ENCODE results near the gene ADGRF3.
"Not testable (repeated sequence)": the region's sequence is repeated elsewhere in the genome, so short reads cannot be mapped to it uniquely, and the experiment has no call there.

ADGRF3 gene

DNA sequence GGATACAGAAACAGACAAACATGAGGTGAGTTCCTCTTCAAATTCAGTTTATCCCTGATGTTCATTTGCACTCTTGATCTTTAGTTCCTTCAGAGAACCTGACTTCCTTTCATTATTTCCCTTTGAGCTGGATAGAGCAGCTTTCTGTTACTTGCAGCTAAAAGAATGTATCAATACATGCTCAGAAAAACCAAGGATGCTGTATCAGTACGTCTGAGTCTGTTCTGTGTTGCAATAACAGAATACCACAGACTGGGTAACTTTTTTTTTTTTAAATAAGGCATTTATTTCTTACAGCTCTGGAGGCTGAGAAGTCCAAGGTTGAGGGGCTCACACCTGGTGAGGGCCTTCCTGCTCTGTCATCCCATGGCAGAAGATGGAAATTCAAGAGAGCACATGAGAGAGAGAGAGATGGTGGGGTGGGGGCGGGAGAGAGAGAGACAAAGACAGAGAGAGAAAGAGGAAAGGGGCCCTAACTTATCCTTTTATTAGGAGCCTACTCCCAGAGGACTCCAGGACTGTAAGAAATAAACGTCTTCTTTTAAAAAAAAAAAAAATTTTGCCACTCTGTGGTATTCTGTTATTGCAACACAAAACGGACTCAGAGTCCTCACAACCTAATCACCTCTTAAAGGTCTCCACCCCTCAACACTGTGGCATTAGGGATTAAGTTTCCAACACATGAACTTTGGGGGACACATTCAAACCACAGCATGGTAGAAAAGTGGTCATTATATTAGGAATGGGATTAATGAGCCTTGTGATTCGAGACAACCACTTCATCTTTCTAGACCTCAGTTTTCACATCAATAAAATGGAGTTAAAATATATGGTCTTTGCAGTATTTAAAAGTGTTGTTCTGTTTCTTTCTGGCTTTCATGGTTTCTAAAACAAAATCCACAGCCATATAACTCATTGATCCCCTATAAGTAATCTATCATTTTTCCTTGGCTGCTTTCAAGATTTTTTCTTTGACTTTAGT is 19.0 kb downstream of the ADGRF3 start:
- DNase-seq (ENCODE audit: low read depth) = no peak

DNA sequence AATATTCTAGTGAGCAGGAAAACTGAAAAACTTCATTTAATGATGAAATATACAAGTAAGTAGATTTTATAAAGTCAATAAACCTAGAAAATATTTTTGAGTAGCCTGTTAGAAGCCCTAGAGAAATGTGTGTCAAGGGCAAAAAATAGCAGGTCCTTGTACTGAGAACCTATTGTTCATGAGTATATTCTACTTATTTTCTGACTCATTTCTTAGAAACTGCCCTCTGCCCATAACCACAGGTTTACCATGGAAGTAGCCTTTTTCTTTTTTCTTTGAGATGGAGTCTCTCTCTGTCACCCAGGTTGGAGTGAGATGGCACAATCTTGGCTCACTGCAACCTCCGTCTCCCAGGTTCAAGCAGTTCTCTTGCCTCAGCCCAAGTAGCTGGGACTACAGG is 20.1 kb downstream of the ADGRF3 start:
- TF ChIP-seq, protein P1, sequence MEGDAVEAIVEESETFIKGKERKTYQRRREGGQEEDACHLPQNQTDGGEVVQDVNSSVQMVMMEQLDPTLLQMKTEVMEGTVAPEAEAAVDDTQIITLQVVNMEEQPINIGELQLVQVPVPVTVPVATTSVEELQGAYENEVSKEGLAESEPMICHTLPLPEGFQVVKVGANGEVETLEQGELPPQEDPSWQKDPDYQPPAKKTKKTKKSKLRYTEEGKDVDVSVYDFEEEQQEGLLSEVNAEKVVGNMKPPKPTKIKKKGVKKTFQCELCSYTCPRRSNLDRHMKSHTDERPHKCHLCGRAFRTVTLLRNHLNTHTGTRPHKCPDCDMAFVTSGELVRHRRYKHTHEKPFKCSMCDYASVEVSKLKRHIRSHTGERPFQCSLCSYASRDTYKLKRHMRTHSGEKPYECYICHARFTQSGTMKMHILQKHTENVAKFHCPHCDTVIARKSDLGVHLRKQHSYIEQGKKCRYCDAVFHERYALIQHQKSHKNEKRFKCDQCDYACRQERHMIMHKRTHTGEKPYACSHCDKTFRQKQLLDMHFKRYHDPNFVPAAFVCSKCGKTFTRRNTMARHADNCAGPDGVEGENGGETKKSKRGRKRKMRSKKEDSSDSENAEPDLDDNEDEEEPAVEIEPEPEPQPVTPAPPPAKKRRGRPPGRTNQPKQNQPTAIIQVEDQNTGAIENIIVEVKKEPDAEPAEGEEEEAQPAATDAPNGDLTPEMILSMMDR (conservative IDR thresholded peaks at IDR 0.05; ENCODE audit: low read depth, low read length) = no peak
- DNase-seq (ENCODE audit: low read depth) = no peak
- no peak overlapping the region for H3K4me3 ChIP-seq (ENCODE audit: low read length)

More for the DNA sequence above, 19.0 kb downstream of the ADGRF3 start:
- no peak overlapping the region for H3K4me3 ChIP-seq (ENCODE audit: low read length)
- TF ChIP-seq, protein P1 (conservative IDR thresholded peaks at IDR 0.05; ENCODE audit: low read depth, low read length) = no peak

DNA sequence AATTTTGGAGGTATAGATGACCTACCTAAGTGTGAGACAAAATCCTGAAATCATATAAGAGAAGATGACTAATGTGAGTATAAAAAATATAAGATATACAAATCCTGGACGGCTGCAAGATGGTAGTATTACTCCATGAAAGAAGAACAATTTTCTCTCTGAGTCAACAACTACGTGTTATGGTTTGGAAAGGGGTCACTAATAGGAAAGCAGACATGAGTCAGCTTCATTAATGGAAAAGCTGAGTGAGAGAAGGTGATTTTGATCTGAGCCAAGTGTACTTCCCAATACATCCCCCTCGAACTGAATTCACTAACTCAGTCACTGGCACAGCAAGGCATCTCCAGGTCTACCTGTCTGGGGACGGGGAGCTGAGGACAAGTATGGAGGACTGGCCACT is 20.7 kb downstream of the ADGRF3 start:
- no peak overlapping the region for H3K4me3 ChIP-seq (ENCODE audit: low read length)
- TF ChIP-seq, protein P1 (conservative IDR thresholded peaks at IDR 0.05; ENCODE audit: low read depth, low read length) = no peak
- DNase-seq (ENCODE audit: low read depth) = no peak

DNA sequence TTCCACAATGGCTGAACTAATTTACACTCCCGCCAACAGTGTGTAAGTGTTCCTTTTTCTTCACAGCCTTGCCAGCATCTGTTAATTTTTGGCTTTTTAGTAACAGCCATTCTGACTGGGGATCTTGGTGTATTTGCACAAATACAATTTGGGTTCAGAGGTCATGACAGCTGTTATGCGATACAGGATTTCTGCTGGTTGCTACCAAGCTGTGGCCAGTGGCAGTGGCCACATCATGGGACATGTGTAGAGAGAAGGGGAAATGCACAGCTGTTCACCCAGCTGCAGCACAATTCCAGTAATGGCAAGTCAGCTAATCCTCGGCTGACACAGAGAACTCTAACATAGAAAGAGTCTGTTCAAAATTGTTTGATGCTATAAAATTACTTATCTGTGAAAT is 21.7 kb downstream of the ADGRF3 start:
- DNase-seq (ENCODE audit: low read depth) = no peak
- TF ChIP-seq, protein P1 (conservative IDR thresholded peaks at IDR 0.05; ENCODE audit: low read depth, low read length) = no peak

DNA sequence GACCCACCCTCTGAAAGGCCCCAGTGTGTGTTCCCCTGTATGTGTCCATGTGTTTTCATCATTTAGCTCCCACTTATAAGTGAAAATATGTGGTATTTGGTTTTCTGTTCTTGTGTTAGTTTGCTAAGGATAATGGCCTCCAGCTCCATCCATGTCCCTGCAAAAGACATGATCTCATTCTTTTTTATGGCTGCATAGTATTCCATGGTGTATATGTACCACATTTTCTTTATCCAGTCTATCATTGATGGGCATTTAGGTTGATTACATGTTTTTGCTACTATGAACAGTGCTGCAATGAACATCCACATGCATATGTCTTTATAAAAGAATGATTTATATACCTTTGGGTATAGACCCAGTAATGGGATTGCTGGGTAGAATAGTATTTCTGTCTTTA is 22.1 kb downstream of the ADGRF3 start:
- not testable (repeated sequence) for DNase-seq (ENCODE audit: low read depth); H3K4me3 ChIP-seq (ENCODE audit: low read length)

More for the DNA sequence above, 21.7 kb downstream of the ADGRF3 start:
- no peak overlapping the region for H3K4me3 ChIP-seq (ENCODE audit: low read length)

DNA sequence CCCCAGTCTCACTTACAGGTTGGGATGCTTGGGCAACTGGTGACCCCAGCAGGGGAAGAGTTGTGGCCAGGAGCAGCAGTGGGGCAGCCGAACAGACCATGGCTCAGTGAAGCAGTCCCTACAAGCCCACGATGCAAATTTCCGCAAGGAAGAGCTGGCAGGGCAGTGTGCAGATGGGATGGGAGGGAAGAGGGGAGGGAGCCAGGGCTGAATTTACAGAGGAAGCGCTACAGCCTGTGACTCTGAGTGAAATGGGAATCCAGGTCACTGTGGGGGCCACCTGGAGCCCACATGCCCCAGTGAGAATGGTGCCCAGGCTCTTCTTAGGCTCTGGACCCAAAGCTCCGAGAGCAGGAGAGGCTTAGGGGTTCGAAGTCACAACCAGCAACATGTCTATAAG is 27.6 kb downstream of the ADGRF3 start:
- H3K4me3 ChIP-seq (ENCODE audit: low read length) = no peak overlapping the region
- TF ChIP-seq, protein P1 (conservative IDR thresholded peaks at IDR 0.05; ENCODE audit: low read depth, low read length) = no peak
- no peak for DNase-seq (ENCODE audit: low read depth)

DNA sequence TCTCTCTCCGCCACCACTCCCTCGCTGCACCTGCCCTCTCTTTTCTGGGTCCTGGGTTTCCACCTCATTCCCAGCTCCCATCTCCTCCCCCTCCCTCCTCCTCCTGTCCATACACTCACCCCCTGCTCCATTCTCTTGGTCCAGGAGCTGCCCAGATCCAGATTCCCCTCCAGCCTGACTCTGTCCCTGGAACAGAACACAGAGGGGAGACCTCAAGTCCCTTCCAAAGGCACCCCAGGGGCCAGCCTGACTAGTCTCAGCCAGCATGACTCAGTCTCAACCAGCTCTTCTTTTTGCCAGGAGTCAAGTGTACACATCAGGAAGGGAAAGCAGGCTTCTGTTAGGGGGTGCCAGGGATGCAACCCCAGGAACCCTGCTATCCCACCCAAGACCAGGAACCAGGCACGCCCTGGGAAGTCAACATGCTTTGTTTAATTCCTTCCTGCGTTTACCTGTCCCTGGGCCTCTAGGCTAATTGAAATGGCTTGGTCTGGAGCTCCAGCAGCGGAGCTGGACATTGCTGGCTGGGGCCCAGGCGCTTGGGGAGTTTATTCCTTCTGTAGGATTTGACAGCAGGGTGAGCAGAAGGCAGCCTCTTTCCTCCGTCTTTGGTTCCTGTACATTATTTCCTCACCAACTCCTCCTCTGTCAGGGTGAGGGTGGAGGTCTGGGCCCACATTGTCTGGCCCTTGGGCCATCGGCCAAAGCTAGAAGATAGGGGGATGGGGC is 29.0 kb downstream of the ADGRF3 start:
- TF ChIP-seq, protein P1 (conservative IDR thresholded peaks at IDR 0.05; ENCODE audit: low read depth, low read length) = no peak
- DNase-seq (ENCODE audit: low read depth) = no peak
- H3K4me3 ChIP-seq (ENCODE audit: low read length) = no peak overlapping the region

Measured in retinal pigment epithelial cell (primary cell).